IPS-11a (cell line): Measurements from ENCODE around the gene RELB.

Source experiments
- H3K4me3 ChIP-seq: one replicate; pipeline ENCODE4 v1.5.1; 2013; ENCODE audit warnings: low read depth, low read length, control low read depth

Gene RELB

GRCh38 chr19:45051929-45052579 is 50.8 kb downstream of the RELB start:
- no peak overlapping the region for H3K4me3 ChIP-seq

GRCh38 chr19:45056831-45057230 is 55.6 kb downstream of the RELB start:
- H3K4me3 ChIP-seq, result no peak overlapping the region

GRCh38 chr19:45057444-45057843 is 56.2 kb downstream of the RELB start:
- H3K4me3 ChIP-seq, result no peak overlapping the region

- no peak overlapping the region for H3K4me3 ChIP-seq
Observed at GRCh38 chr19:45058622-45059159, 57.4 kb downstream of the RELB start.

- H3K4me3 ChIP-seq, result no peak overlapping the region
Observed at GRCh38 chr19:45059258-45059965, 58.1 kb downstream of the RELB start.

GRCh38 chr19:45061965-45062364 is 60.7 kb downstream of the RELB start:
- no peak overlapping the region for H3K4me3 ChIP-seq

GRCh38 chr19:45063851-45064801 is 62.9 kb downstream of the RELB start:
- no peak overlapping the region for H3K4me3 ChIP-seq

GRCh38 chr19:45066921-45067661 is 65.8 kb downstream of the RELB start:
- no peak overlapping the region for H3K4me3 ChIP-seq

GRCh38 chr19:45068041-45068440 is 66.8 kb downstream of the RELB start:
- no peak overlapping the region for H3K4me3 ChIP-seq

GRCh38 chr19:45069056-45069455 is 67.8 kb downstream of the RELB start:
- H3K4me3 ChIP-seq, result no peak overlapping the region

- H3K4me3 ChIP-seq, result no peak overlapping the region
Observed at GRCh38 chr19:45070214-45070613, 69.0 kb downstream of the RELB start.

- no peak overlapping the region for H3K4me3 ChIP-seq
Observed at GRCh38 chr19:45070861-45071544, 69.7 kb downstream of the RELB start.

- no peak overlapping the region for H3K4me3 ChIP-seq
Observed at GRCh38 chr19:45071545-45071938, 70.3 kb downstream of the RELB start.

- no peak overlapping the region for H3K4me3 ChIP-seq
Observed at GRCh38 chr19:45071969-45072790, 70.9 kb downstream of the RELB start.

- H3K4me3 ChIP-seq, result peak overlapping the region; percentile 79
Observed at GRCh38 chr19:45074744-45075300, 73.6 kb downstream of the RELB start.

- H3K4me3 ChIP-seq, result peak overlapping the region; percentile 79
Observed at GRCh38 chr19:45075301-45076028, 74.2 kb downstream of the RELB start.

GRCh38 chr19:45076029-45076850 is 75.0 kb downstream of the RELB start, which contains the start of gene ZNF296:
Gene ZNF296 (minus strand): TSS chr19:45076478. CDS start chr19:45076373, 105 bp downstream.
- H3K4me3 ChIP-seq, result peak within 1 kb of the TSS; percentile 79
